Stimulated activated naive B cell treated with anti-CD40 and anti-IgM and Interleukin-4, amounts not matched to agents 10 μg/mL and 1 μg/mL and 100 μg/mL, for 72 hours (primary cell): ENCODE data around the gene CYP11A1.
"Not testable (repeated sequence)": the region's sequence is repeated elsewhere in the genome, so short reads cannot be mapped to it uniquely, and the experiment has no call there.

Experiments
- ATAC-seq, 2 donors: fragments of 150-1000 bp; cut with Tn5 transposase; replicated peaks; 2 replicates each; pipeline ENCODE4 v1.10.0; 2021; ENCODE audit warnings: moderate library complexity in 1 of 2
- DNase-seq: peaks from one replicate; pipeline ENCODE4 v3.0.0; 2021
- H3K27ac Mint-ChIP-seq: one replicate; pipeline ENCODE4 v1.8.0; 2022; ENCODE audit warnings: mild to moderate bottlenecking, mixed read lengths
- H3K27me3 Mint-ChIP-seq, 2 donors: one replicate each; pipeline ENCODE4 v1.8.0; 2022; ENCODE audit warnings: mixed read lengths in 2 of 2
- H3K36me3 Mint-ChIP-seq, 2 donors: one replicate each; pipeline ENCODE4 v1.8.0; 2022; ENCODE audit warnings: mixed read lengths in 2 of 2, mild to moderate bottlenecking in 1 of 2
- H3K4me1 Mint-ChIP-seq, 2 donors: one replicate each; pipeline ENCODE4 v1.8.0; 2022; ENCODE audit warnings: mixed read lengths in 2 of 2, mild to moderate bottlenecking in 1 of 2
- H3K4me3 Mint-ChIP-seq, 2 donors: one replicate each; pipeline ENCODE4 v1.8.0; 2022; ENCODE audit warnings: mild to moderate bottlenecking in 2 of 2, mixed read lengths in 2 of 2, moderate library complexity in 1 of 2
- H3K9me3 Mint-ChIP-seq, 2 donors: one replicate each; pipeline ENCODE4 v1.8.0; 2022; ENCODE audit warnings: mixed read lengths in 2 of 2, mild to moderate bottlenecking in 1 of 2

CYP11A1 gene

GRCh38 chr15:74369084-74369745 lies 1.8 kb upstream of the CYP11A1 start:
- DNase-seq (no peak), ATAC-seq (no peak)
- Mint-ChIP-seq H3K27ac (no peak overlapping the region), H3K36me3 (no peaks in the 10 kb centered on the region), H3K4me3 (no peak overlapping the region), H3K4me1 (peaks cover 8 to 19% of the 10 kb centered on the region in 2 donors), H3K27me3 (peaks cover 47 to 72% of the 10 kb centered on the region in 2 donors), H3K9me3 (no peaks in the 10 kb centered on the region)

GRCh38 chr15:74368121-74368520 lies 675 bp upstream of the CYP11A1 start:
- no peak overlapping the region for H3K27ac Mint-ChIP-seq
- peaks cover 45 to 77% of the 10 kb centered on the region in 2 donors for H3K27me3 Mint-ChIP-seq
- DNase-seq (no peak), ATAC-seq (no peak)
- peaks cover 6 to 9% of the 10 kb centered on the region in 2 donors for H3K4me1 Mint-ChIP-seq
- no peaks in the 10 kb centered on the region for H3K36me3 Mint-ChIP-seq
- H3K9me3 Mint-ChIP-seq: no peaks in the 10 kb centered on the region
- H3K4me3 Mint-ChIP-seq: no peak overlapping the region

GRCh38 chr15:74365598-74366445 lies 1.6 kb downstream of the CYP11A1 start:
- Mint-ChIP-seq H3K27ac (peak overlapping the region; percentile 47), H3K4me1 (peaks cover 5 to 6% of the 10 kb centered on the region in 2 donors), H3K27me3 (peaks cover 39 to 70% of the 10 kb centered on the region in 2 donors), H3K4me3 (peak overlapping the region; percentile 77 to 80), H3K9me3 (no peaks in the 10 kb centered on the region), H3K36me3 (no peaks in the 10 kb centered on the region)
- ATAC-seq (peak; percentile 80 to 87), DNase-seq (no peak)

- ATAC-seq (peak in 1 of 2 donors; percentile 3), DNase-seq (no peak)
- no peaks in the 10 kb centered on the region for H3K9me3 Mint-ChIP-seq
- H3K4me1 Mint-ChIP-seq: peaks cover 5 to 6% of the 10 kb centered on the region in 2 donors
- H3K36me3 Mint-ChIP-seq: no peaks in the 10 kb centered on the region
- peaks cover 33 to 62% of the 10 kb centered on the region in 2 donors for H3K27me3 Mint-ChIP-seq
- H3K27ac Mint-ChIP-seq: peak overlapping the region; percentile 47
- H3K4me3 Mint-ChIP-seq: peak overlapping the region; percentile 77 to 80
These were observed 2.4 kb downstream of the CYP11A1 start for GRCh38 chr15:74364936-74365597.

GRCh38 chr15:74362482-74362881 lies 5.0 kb downstream of the CYP11A1 start:
- Mint-ChIP-seq H3K27ac (no peak overlapping the region), H3K27me3 (peaks cover 17 to 38% of the 10 kb centered on the region in 2 donors), H3K4me1 (peaks cover 5 to 6% of the 10 kb centered on the region in 2 donors), H3K4me3 (no peak overlapping the region), H3K9me3 (no peaks in the 10 kb centered on the region), H3K36me3 (no peaks in the 10 kb centered on the region)
- ATAC-seq: no peak
- no peak for DNase-seq

- H3K9me3 Mint-ChIP-seq, H3K27ac Mint-ChIP-seq, DNase-seq, H3K4me1 Mint-ChIP-seq, H3K4me3 Mint-ChIP-seq, ATAC-seq, H3K36me3 Mint-ChIP-seq: not testable (repeated sequence)
- peaks cover 13 to 23% of the 10 kb centered on the region in 2 donors for H3K27me3 Mint-ChIP-seq
These were observed 6.6 kb downstream of the CYP11A1 start for GRCh38 chr15:74360855-74361254.

- not testable (repeated sequence) for H3K4me3 Mint-ChIP-seq, H3K4me1 Mint-ChIP-seq, ATAC-seq, H3K27ac Mint-ChIP-seq, H3K36me3 Mint-ChIP-seq, DNase-seq
- Mint-ChIP-seq H3K9me3 (peaks cover 6 to 12% of the 10 kb centered on the region in 2 donors), H3K27me3 (peaks cover 14 to 23% of the 10 kb centered on the region in 2 donors)
These were observed 8.1 kb downstream of the CYP11A1 start for GRCh38 chr15:74359376-74359775.

GRCh38 chr15:74357514-74357913 lies 9.9 kb downstream of the CYP11A1 start:
- not testable (repeated sequence) for H3K4me3 Mint-ChIP-seq, H3K27ac Mint-ChIP-seq, ATAC-seq, H3K4me1 Mint-ChIP-seq, DNase-seq
- H3K27me3 Mint-ChIP-seq: peaks cover 15 to 18% of the 10 kb centered on the region in 2 donors
- H3K36me3 Mint-ChIP-seq: peaks cover 6 to 12% of the 10 kb centered on the region in 2 donors
- H3K9me3 Mint-ChIP-seq: peaks cover 9 to 14% of the 10 kb centered on the region in 2 donors

- Mint-ChIP-seq H3K9me3 (peaks cover 9 to 14% of the 10 kb centered on the region in 2 donors), H3K27me3 (peaks cover 15 to 25% of the 10 kb centered on the region in 2 donors), H3K36me3 (peaks cover 6 to 12% of the 10 kb centered on the region in 2 donors)
- not testable (repeated sequence) for H3K4me3 Mint-ChIP-seq, ATAC-seq, DNase-seq, H3K4me1 Mint-ChIP-seq, H3K27ac Mint-ChIP-seq
These were observed 11.4 kb downstream of the CYP11A1 start for GRCh38 chr15:74356050-74356449.

GRCh38 chr15:74353992-74354391 lies 13.5 kb downstream of the CYP11A1 start:
- not testable (repeated sequence) for H3K4me1 Mint-ChIP-seq, H3K27ac Mint-ChIP-seq, DNase-seq, ATAC-seq, H3K4me3 Mint-ChIP-seq
- Mint-ChIP-seq H3K9me3 (peaks cover 9 to 14% of the 10 kb centered on the region in 2 donors), H3K27me3 (peaks cover 15 to 31% of the 10 kb centered on the region in 2 donors), H3K36me3 (peaks cover 6 to 12% of the 10 kb centered on the region in 2 donors)

GRCh38 chr15:74352393-74352910 lies 15.0 kb downstream of the CYP11A1 start:
- Mint-ChIP-seq H3K27ac (no peak overlapping the region), H3K27me3 (peaks cover 16 to 31% of the 10 kb centered on the region in 2 donors), H3K9me3 (peaks cover 9 to 14% of the 10 kb centered on the region in 2 donors), H3K4me3 (no peak overlapping the region), H3K4me1 (peaks cover 0 to 2% of the 10 kb centered on the region in 2 donors), H3K36me3 (peaks cover 6 to 12% of the 10 kb centered on the region in 2 donors)
- no peak for ATAC-seq
- DNase-seq: no peak

- no peak for DNase-seq
- ATAC-seq: no peak
- Mint-ChIP-seq H3K36me3 (peaks cover 6 to 12% of the 10 kb centered on the region in 2 donors), H3K9me3 (peaks cover 9 to 14% of the 10 kb centered on the region in 2 donors), H3K27me3 (peaks cover 19 to 31% of the 10 kb centered on the region in 2 donors), H3K27ac (no peak overlapping the region), H3K4me1 (peaks cover 0 to 2% of the 10 kb centered on the region in 2 donors), H3K4me3 (no peak overlapping the region)
These were observed 15.8 kb downstream of the CYP11A1 start for GRCh38 chr15:74351670-74352069.

GRCh38 chr15:74350295-74351275 lies 16.9 kb downstream of the CYP11A1 start:
- H3K4me3 Mint-ChIP-seq: no peak overlapping the region
- peaks cover 20 to 30% of the 10 kb centered on the region in 2 donors for H3K27me3 Mint-ChIP-seq
- peaks cover 6 to 12% of the 10 kb centered on the region in 2 donors for H3K36me3 Mint-ChIP-seq
- no peak for DNase-seq
- no peak overlapping the region for H3K27ac Mint-ChIP-seq
- ATAC-seq: no peak
- peaks cover 9 to 14% of the 10 kb centered on the region in 2 donors for H3K9me3 Mint-ChIP-seq
- H3K4me1 Mint-ChIP-seq: peaks cover 0 to 2% of the 10 kb centered on the region in 2 donors
